22Rv1 (cell line): ENCODE data around the gene TCF12.

Experiments
- CTCF ChIP-seq: fragments of 450-650 bp; IDR thresholded peaks from 2 replicates; pipeline ENCODE4 v1.5.1; 2017; ENCODE audit warnings: mild to moderate bottlenecking
- ZFX ChIP-seq: fragments of 450-650 bp; IDR thresholded peaks from 2 replicates; pipeline ENCODE4 v1.6.1; 2017; ENCODE audit warnings: antibody characterized with exemption, borderline replicate concordance

GRCh38 chr15:57135800-57136199, 217.4 kb downstream of the TCF12 start:
- TF ChIP-seq CTCF = no peak
- no peak for TF ChIP-seq ZFX
